ENCODE measurements around the gene BABAM1.

Gene BABAM1

GRCh38 chr19:17235971-17236777 lies 31.1 kb upstream of the BABAM1 start:
- peaks cover 45% of the 10 kb centered on the region for H3K36me3 ChIP-seq (ENCODE audit: control insufficient read depth, insufficient read depth, low read length)
- peak overlapping the region; percentile 89 for H3K27ac ChIP-seq (ENCODE audit: low read depth, low read length)
- peak overlapping the region; percentile 53 for H3K9ac ChIP-seq (ENCODE audit: low read depth, low read length)
- H3K9me3 ChIP-seq (ENCODE audit: control insufficient read depth, insufficient read depth, low read length) = no peaks in the 10 kb centered on the region
- peak overlapping the region; percentile 75 for H3K4me3 ChIP-seq (ENCODE audit: low read depth, low read length)
- H3K27me3 ChIP-seq (ENCODE audit: control insufficient read depth, insufficient read depth, low read length) = no peaks in the 10 kb centered on the region
- peaks cover 13% of the 10 kb centered on the region; the same call in 1 of the 2 replicates for H3K4me1 ChIP-seq (ENCODE audit: control insufficient read depth, insufficient read depth, low read length)

GRCh38 chr19:17236811-17237543 lies 30.3 kb upstream of the BABAM1 start:
- H3K9ac ChIP-seq (ENCODE audit: low read depth, low read length) = no peak overlapping the region
- no peaks in the 10 kb centered on the region for H3K27me3 ChIP-seq (ENCODE audit: control insufficient read depth, insufficient read depth, low read length)
- H3K27ac ChIP-seq (ENCODE audit: low read depth, low read length) = peak overlapping the region; percentile 71
- H3K4me1 ChIP-seq (ENCODE audit: control insufficient read depth, insufficient read depth, low read length) = peaks cover 13% of the 10 kb centered on the region; the same call in 1 of the 2 replicates
- H3K4me3 ChIP-seq (ENCODE audit: low read depth, low read length) = no peak overlapping the region
- H3K36me3 ChIP-seq (ENCODE audit: control insufficient read depth, insufficient read depth, low read length) = peaks cover 39% of the 10 kb centered on the region
- H3K9me3 ChIP-seq (ENCODE audit: control insufficient read depth, insufficient read depth, low read length) = no peaks in the 10 kb centered on the region

- Histone ChIP-seq H3K36me3 (ENCODE audit: control insufficient read depth, insufficient read depth, low read length) (peaks cover 29% of the 10 kb centered on the region), H3K4me3 (ENCODE audit: low read depth, low read length) (no peak overlapping the region), H3K27me3 (ENCODE audit: control insufficient read depth, insufficient read depth, low read length) (no peaks in the 10 kb centered on the region), H3K4me1 (ENCODE audit: control insufficient read depth, insufficient read depth, low read length) (peaks cover 13% of the 10 kb centered on the region; the same call in 1 of the 2 replicates), H3K9me3 (ENCODE audit: control insufficient read depth, insufficient read depth, low read length) (no peaks in the 10 kb centered on the region), H3K27ac (ENCODE audit: low read depth, low read length) (no peak overlapping the region), H3K9ac (ENCODE audit: low read depth, low read length) (no peak overlapping the region)
Measured at GRCh38 chr19:17237747-17238706, 29.2 kb upstream of the BABAM1 start.

- Histone ChIP-seq H3K9me3 (ENCODE audit: control insufficient read depth, insufficient read depth, low read length) (no peaks in the 10 kb centered on the region), H3K27me3 (ENCODE audit: control insufficient read depth, insufficient read depth, low read length) (no peaks in the 10 kb centered on the region), H3K27ac (ENCODE audit: low read depth, low read length) (no peak overlapping the region), H3K4me3 (ENCODE audit: low read depth, low read length) (no peak overlapping the region), H3K9ac (ENCODE audit: low read depth, low read length) (no peak overlapping the region), H3K36me3 (ENCODE audit: control insufficient read depth, insufficient read depth, low read length) (peaks cover 17% of the 10 kb centered on the region), H3K4me1 (ENCODE audit: control insufficient read depth, insufficient read depth, low read length) (peaks cover 8% of the 10 kb centered on the region; the same call in 1 of the 2 replicates)
Measured at GRCh38 chr19:17240062-17240752, 27.0 kb upstream of the BABAM1 start.

- peaks cover 8% of the 10 kb centered on the region; the same call in 1 of the 2 replicates for H3K4me1 ChIP-seq (ENCODE audit: control insufficient read depth, insufficient read depth, low read length)
Measured at GRCh38 chr19:17240826-17241399, 26.3 kb upstream of the BABAM1 start.

GRCh38 chr19:17242431-17243208 lies 24.6 kb upstream of the BABAM1 start:
- Histone ChIP-seq H3K4me1 (ENCODE audit: control insufficient read depth, insufficient read depth, low read length) (peaks cover 12% of the 10 kb centered on the region), H3K36me3 (ENCODE audit: control insufficient read depth, insufficient read depth, low read length) (peaks cover 16% of the 10 kb centered on the region), H3K9me3 (ENCODE audit: control insufficient read depth, insufficient read depth, low read length) (no peaks in the 10 kb centered on the region), H3K4me3 (ENCODE audit: low read depth, low read length) (no peak overlapping the region), H3K27ac (ENCODE audit: low read depth, low read length) (no peak overlapping the region), H3K27me3 (ENCODE audit: control insufficient read depth, insufficient read depth, low read length) (no peaks in the 10 kb centered on the region), H3K9ac (ENCODE audit: low read depth, low read length) (no peak overlapping the region)

More at GRCh38 chr19:17240826-17241399, 26.3 kb upstream of the BABAM1 start:
- no peak overlapping the region for H3K9ac ChIP-seq (ENCODE audit: low read depth, low read length)
- H3K27me3 ChIP-seq (ENCODE audit: control insufficient read depth, insufficient read depth, low read length) = no peaks in the 10 kb centered on the region
- H3K27ac ChIP-seq (ENCODE audit: low read depth, low read length) = no peak overlapping the region
- H3K4me3 ChIP-seq (ENCODE audit: low read depth, low read length) = no peak overlapping the region
- peaks cover 17% of the 10 kb centered on the region for H3K36me3 ChIP-seq (ENCODE audit: control insufficient read depth, insufficient read depth, low read length)
- H3K9me3 ChIP-seq (ENCODE audit: control insufficient read depth, insufficient read depth, low read length) = no peaks in the 10 kb centered on the region

- H3K9me3 ChIP-seq (ENCODE audit: control insufficient read depth, insufficient read depth, low read length) = no peaks in the 10 kb centered on the region
- peaks cover 19% of the 10 kb centered on the region for H3K4me1 ChIP-seq (ENCODE audit: control insufficient read depth, insufficient read depth, low read length)
- no peaks in the 10 kb centered on the region for H3K27me3 ChIP-seq (ENCODE audit: control insufficient read depth, insufficient read depth, low read length)
- H3K36me3 ChIP-seq (ENCODE audit: control insufficient read depth, insufficient read depth, low read length) = peaks cover 9% of the 10 kb centered on the region
- H3K9ac ChIP-seq (ENCODE audit: low read depth, low read length) = no peak overlapping the region; the same call in 1 of the 2 replicates
- peak overlapping the region; percentile 93 for H3K4me3 ChIP-seq (ENCODE audit: low read depth, low read length)
- peak overlapping the region; percentile 79 for H3K27ac ChIP-seq (ENCODE audit: low read depth, low read length)
Measured at GRCh38 chr19:17243211-17243829, 23.9 kb upstream of the BABAM1 start.

GRCh38 chr19:17243830-17244617 lies 23.2 kb upstream of the BABAM1 start:
- peak overlapping the region; percentile 79 for H3K27ac ChIP-seq (ENCODE audit: low read depth, low read length)
- peaks cover 5% of the 10 kb centered on the region for H3K36me3 ChIP-seq (ENCODE audit: control insufficient read depth, insufficient read depth, low read length)
- peak overlapping the region; percentile 93 for H3K4me3 ChIP-seq (ENCODE audit: low read depth, low read length)
- H3K9me3 ChIP-seq (ENCODE audit: control insufficient read depth, insufficient read depth, low read length) = no peaks in the 10 kb centered on the region
- peak overlapping the region; percentile 63; the same call in 1 of the 2 replicates for H3K9ac ChIP-seq (ENCODE audit: low read depth, low read length)
- no peaks in the 10 kb centered on the region for H3K27me3 ChIP-seq (ENCODE audit: control insufficient read depth, insufficient read depth, low read length)
- peaks cover 26% of the 10 kb centered on the region for H3K4me1 ChIP-seq (ENCODE audit: control insufficient read depth, insufficient read depth, low read length)
